Stimulated activated naive CD8-positive, alpha-beta T cell treated with anti-CD3 and anti-CD28 coated beads, Interleukin-15, Interleukin-2, amounts not matched to agents 100 U/mL and 50 U/mL, for 24 hours (primary cell): ENCODE data around the gene GRIK3.

ENCODE experiments used
- ATAC-seq: fragments of 150-1000 bp; cut with Tn5 transposase; one replicate; pipeline ENCODE4 v1.10.0; 2021
- DNase-seq: peaks from one replicate; pipeline ENCODE4 v3.0.0; 2021

GRIK3 gene

DNA sequence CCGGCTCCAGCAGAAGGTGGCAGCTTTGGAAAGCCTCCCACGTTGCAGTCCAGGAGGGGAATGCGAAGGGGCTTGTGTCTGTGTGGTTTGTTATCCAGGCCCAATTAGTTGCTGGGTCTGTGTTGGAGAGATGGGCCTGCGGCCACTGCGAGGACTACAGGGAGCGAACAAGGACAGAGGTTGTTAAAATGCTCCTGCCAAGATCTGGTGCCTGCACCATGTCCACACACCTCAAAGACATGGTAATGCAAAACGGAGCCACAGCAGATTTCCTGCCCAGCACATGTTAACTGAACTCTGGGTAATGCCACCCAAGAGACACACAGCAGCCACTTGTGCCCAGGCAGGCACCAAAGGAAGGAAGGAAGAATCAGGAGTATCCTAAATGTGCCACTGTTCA is 18.6 kb downstream of the GRIK3 start:
- DNase-seq: no peak

DNA sequence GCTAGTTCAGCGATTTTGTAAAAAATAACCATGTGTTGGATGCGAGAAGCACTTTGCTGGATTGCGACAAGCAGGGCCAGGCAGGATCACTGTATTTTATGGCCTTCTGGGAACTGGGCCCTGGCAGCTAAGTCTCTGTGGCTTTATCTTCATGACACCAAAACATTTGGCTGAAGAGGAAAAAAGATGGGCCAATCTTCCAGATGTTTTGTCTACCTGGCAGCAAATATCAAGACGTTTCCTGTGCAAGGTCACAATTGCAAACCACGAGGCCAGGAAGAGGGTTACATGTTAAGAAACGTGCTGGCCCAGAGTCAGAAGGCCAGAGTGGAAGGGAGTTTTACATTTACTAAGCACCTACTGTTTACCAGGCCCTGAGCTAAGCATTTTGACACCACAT is 22.1 kb downstream of the GRIK3 start:
- DNase-seq: no peak
- ATAC-seq: no peak

More for the DNA sequence above, 18.6 kb downstream of the GRIK3 start:
- no peak for ATAC-seq

DNA sequence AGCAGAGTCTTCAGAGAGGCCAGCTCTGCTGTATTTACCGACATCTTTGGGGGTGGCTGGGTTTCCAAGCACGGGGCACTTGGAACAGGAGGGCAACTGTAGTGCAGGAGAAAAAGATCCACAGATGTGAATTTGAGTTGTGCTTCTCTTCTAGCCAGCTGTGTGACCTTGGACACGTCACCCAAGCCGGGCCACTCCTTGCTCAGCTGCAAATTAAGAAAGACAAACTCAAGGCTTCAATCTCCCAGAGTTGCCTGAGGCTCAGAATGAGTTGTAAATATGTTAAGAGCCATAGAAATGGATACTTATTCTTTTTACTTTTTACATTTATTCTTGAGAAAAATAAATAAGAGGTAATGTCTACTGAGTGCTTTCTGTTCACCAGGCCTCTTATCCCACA is 24.3 kb downstream of the GRIK3 start:
- ATAC-seq (no peak), DNase-seq (no peak)

DNA sequence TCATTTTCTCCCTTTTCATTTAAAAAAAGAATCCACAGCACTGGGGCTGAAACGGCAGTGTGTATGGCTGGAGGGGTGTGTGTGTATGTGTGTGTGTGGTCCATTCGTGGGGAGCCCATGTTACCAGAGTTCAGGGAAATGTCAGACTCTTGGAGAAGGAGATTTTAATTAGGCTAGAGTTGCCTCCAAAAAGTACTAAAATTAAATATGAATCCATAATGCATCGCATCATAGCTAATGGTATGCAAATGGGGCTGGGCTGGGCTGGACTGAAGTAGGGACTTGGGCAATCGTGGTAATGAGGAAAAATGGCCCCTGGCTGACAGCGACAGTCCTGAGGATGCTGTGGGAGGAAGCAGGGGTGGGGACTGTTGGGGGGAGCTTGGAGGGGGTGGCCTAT is 24.8 kb downstream of the GRIK3 start:
- DNase-seq (no peak), ATAC-seq (no peak)

DNA sequence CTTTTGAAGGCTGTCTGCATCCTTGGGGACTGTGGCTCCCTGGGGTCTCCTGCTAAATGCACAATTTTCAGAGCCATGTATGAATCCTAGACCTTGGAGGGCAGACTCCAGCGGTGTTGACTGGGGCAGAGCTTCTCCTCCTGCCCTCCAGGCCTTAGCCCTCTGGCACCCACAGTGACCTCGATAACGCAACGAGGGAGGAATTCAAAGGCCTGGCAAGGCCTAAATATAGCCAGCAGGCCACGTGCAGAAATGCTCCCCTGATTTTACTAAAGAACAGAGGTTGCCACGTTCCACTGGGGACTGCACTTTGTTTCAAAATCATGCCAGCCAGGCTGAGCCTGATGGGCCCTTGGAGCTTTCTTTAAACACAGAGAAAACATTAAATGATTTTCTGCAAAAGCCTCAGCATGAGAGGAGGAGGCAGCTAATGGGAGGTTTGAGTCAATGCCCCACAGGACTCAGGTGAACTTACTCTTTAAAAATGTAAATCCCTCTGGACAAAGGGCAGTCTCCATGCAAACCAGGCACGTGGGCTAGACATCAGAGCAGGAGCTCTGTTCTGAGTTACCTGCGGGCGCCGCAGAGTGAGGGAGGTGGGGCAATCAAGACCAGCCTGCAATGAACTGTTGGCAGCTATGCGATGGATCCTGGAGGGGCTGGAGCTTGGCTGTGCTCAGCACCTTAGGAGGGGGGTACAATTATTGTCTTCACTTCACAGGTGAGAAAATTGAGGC is 28.0 kb downstream of the GRIK3 start:
- ATAC-seq (no peak), DNase-seq (no peak)

DNA sequence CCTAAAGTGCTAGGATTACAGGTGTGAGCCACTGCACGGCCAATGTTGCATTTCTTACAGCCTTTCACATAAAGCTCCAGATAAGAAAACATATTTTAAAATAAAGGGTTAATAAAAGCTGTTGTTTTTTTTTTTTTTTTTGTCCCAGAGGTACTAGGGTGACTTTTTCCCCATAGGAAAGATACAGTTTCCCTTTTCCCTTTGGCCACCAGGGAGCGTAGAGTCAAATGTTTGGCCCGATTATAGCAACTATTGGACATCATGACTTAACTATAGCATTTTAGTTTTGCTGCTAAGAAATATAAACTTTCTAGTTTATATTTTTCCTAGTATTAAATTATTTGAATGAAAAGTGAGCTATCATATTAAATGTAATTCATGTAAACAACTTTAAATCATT is 31.4 kb downstream of the GRIK3 start:
- no peak for DNase-seq
- ATAC-seq: no peak

DNA sequence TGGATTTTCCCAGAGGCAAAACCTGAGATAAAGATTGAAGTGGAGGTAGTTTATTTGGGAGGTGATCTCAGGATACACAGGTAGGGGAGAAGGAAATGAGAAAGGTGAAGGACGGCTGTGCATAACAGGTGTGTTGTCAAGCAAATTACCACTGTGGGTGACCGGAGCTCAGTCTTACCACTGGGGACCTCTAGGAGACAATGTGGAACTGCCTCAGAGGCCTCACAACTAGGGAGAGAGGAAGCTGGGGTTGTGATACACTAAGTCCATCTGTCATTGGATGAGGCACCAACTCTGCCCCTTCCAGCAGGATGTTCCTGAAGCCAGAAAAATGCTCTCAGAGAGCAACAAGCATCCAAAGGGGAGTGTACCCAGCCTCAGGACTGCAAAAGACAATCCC is 32.6 kb downstream of the GRIK3 start:
- ATAC-seq (no peak), DNase-seq (no peak)

DNA sequence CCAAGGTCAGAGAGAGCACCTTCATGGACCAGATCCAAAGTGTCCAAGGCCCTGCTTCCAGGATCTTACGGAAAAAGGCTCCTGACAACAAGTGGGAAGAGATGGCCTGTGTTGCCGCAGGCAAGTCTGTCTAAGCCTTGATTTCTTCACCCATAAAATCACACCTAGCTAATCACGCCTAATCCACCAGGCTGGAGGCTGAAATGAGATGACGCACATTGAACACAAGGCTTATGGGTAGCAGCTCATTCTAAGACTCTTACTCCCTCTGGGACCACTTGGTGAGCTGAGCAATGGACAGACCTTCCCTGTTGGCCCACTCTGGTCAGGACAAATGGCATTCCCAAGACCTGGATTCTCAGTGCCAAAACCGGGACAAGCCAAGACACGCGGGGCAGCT is 38.2 kb downstream of the GRIK3 start:
- DNase-seq (no peak), ATAC-seq (no peak)

DNA sequence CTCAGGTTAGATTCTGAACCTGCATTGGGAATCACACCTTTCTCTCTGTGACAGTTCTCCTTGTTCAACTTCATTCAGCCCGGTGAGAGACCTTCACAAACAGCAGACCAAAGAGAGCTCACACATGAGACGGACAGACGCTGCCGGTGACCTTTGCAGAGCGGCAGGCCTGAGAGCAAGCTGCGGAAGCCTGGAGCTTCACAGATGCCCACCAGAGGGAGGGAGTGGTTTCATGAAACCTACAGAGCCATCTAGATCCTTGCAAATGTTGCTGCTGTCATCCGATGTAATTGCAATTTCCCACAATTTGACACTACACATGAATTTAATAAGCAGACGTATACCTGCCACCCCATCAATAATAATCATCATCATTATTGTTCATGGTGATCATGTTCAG is 39.4 kb downstream of the GRIK3 start:
- no peak for DNase-seq
- no peak for ATAC-seq

DNA sequence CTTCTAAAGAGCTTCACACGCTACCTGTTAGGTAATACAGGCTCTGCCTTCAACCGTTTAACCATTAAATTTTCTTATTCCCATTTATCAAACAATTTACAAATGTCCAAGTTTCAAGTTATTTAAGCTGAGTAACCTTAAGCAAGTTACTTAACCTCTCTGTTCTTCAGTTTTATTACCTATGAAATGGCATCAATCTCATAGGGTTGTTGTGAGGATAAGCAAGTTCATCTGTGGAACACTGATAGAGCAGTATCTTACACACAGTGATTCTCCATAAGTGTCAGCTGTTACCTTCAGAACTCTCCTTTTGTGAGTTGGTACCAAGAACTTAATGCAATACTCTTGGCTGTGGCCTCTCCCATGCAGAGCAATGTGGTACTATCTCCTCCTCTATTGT is 40.0 kb downstream of the GRIK3 start:
- DNase-seq: no peak
- no peak for ATAC-seq

DNA sequence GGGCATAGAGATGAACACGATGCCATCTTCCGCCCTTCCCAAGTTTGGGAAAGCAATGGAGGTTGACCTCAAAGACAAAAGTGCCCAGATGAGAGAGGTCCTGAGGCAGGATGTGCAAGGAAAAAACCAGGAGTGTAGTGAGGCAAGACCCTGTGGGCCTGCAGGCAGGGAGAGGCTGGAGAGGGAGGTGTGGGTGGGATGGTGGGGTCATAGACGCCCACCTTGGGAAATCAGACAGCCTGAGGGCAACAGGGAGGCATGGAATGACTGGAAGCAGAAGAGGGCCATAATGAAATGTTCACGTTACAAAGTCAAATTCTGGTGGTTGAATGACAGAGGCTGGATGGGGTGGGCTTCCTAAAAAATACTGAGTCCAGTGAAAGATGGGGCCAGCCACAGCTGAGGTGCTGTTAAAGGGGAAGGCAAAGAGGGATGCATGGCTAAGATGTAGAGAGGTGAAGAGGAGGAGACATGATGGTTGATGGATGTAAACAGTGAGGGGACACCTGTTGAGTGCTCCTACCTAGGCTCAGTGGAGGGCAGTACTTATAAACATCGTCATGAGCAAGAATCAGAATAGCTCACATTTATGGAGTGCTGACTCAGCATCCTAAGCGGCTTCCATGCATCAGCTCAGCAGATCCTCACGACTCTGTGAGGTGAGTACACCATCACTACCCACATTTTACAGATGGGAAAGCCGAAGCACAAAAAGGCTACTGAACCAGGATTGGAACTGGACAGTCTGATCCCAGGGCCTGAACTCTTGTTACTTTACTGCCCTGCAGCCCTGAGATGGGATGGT is 42.0 kb downstream of the GRIK3 start:
- no peak for DNase-seq

DNA sequence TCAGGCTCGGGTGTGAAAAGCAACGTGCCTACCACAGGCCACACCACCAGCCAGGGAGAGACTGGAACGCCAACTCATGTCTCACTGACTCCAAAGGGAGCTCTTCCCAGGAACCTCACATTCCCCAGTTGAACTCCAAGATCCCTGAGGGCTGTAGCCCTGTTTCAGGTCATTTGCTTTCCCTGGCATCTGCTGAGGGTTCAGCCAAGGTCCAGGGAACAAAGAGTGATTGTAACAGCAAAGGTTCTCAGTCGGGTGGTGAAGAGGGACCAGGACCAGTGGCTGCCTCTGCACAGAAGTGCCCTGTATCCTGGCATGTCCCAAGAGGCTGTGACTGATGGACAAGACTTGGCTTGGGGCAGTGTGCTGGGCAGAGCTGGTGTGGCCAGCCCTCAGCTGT is 42.8 kb downstream of the GRIK3 start:
- DNase-seq: no peak
- ATAC-seq: no peak

More for the DNA sequence above, 42.0 kb downstream of the GRIK3 start:
- ATAC-seq: no peak

DNA sequence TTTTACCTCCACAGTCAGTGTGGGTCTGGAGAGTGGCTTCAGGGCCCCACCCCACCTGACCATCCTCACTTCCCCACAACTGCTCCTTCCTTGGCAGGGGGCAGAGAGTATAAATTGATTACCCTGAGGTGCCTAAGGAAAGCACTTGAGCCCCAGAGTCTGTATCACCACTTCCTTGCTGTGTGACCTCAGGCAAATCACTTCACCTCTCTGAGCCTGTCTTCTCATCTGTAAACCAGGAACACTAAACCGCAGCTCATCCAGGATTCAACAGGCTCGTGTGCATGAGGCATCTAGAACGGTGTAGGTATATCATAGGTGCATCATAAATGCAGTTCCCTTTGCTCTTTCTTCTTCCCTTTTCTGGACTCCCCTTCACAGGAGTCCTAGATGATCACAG is 43.4 kb downstream of the GRIK3 start:
- DNase-seq (no peak), ATAC-seq (no peak)

DNA sequence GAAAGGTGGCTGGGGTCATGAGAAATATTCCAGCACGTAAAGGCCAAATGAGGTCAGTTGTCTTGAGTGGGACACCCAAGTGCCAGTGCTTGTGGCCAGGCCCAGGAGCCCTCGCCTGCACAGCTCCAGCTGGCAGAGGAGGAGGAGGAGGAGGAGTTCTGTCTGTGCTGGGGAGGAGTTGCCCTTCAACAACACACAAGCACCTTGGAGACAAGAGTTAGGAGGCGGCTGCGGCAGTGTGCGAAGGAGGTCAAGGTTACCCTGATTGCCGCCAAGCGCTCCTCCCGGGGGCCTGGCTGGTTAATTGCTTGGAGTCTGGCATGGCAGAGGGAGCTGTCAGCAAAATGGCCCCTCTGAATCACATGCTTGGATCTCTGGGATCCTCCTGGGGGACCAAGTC is 45.1 kb downstream of the GRIK3 start:
- DNase-seq: no peak
- no peak for ATAC-seq

DNA sequence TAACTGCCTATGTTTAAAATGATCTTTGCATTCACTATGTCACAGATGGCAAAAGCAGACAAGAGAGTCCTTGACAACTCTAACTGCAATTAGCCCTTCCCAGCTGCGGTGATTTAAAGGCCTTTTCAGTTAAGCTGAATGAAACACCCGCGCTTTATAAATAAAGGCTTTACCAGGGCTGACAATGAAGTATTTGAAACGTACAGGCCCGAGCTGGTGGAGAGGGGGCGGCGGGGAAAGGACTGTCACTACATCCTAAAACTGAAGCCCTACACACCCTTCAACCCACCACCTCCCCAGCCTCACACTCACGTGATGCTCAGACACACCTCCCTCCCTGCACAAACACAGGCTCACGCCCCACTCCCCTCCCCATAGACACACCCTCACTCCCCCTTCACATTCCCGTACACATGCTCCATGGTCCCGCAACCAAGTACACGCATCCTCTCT is 45.5 kb downstream of the GRIK3 start:
- ATAC-seq: no peak
- DNase-seq: no peak

DNA sequence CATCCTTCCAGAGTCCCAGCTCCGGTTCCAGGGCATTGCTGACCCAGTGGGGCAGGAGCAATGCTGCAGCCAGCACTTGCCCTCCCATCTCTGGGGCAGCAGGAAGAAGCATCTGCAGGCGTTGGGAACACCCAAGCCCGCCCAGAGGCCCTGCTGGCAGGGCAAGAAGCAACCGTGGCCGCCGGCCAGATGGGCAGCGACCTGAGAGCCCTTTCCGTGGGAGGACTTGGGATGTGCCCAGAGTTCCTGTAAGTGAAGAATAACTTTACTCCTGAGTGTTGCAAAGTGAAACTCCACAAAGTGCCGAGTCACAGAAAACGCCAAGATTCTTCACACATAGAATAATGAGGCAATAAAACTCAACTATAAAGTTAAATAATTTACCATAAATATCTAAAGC is 46.0 kb downstream of the GRIK3 start:
- ATAC-seq: no peak
- no peak for DNase-seq

DNA sequence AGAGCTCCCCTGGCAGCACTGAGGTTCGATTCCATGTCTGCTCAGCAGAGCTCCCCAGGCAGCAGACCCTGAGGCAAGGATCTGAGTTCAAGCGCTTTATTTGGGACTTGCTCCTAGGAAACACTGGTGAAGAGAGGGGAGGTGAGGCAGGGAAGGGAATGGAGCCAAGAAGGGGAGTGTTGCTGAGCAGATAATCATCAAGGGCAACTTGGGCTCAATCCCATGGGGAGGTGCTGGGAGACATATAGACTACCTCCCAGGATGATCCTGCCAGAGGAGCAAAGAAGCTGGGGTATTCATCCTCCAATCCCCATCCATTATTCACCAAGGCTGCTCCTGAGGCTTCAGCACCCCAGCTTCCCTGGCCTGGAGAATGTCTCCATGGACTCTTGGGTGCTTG is 47.0 kb downstream of the GRIK3 start:
- no peak for ATAC-seq
- DNase-seq: no peak

DNA sequence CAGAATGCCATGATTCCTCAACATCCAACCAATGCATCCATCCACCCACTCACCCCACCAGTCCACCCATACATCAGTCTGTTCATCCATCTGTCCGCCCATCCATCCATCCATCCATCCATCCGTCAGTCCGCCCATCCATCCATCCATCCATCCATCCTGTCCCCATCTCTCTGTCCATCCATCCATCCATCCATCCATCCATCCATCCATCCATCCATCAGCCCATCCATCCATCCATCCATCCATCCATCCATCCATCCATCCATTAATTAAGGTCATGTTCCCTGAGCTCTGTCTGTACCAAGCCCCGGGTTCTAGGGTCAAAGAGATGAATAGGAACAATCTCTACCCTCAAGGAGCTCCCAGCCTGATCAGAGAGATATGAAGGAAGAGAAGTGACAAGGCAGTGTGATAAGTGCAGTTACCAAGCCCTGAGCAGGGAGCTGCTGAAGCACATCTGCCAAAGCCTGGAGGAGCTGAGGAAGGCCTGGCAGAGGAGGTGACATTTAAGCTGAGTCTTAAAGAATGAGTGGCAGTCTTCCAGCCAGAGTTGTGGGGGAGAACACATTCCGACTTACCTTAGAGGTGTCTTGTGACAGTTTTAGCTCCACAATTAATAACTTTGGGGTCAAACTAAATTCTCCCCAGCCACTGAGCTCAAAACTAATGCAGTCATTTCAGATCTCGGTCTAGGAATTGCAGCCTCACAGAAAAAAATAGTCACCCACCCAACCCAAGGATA is 47.9 kb downstream of the GRIK3 start:
- ATAC-seq (no peak), DNase-seq (no peak)

DNA sequence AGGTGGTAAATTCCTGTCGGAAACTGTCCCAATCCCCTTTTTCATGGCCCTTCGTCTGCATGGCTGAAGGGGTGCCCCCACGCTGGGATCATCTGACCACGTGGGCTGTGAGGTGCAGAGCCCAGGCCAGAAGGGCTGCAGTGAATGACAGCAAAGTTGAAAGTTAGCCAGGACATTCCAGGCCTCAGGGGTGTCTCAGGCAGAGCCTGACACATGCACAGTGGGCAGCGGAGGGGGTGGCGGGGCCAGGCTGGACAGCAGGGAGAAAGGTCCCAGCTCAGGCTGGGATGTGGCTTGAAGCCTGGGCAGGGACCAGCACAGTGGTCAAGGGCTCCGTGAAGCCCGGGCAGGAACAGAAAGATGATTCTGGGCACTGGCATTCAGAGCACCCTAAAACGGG is 49.6 kb downstream of the GRIK3 start:
- ATAC-seq: no peak

DNA sequence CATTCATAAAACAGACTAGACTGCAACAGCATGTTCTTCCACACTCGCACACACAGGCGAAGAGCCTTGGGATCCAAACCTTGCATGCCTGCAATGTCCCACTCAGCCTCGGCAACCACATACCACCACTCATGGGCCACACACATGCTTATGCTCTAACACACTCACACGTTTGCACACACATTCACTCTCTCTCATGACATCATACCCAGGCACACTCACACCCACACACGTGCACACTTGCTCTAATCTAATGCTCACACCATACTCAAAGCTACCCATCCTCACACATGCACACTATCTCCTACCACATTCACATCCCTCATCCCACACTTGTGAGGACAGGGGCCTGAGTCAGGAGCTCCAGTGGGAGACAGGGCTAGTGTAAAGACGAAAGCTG is 50.3 kb downstream of the GRIK3 start:
- DNase-seq (no peak), ATAC-seq (no peak)

More for the DNA sequence above, 49.6 kb downstream of the GRIK3 start:
- DNase-seq: no peak

DNA sequence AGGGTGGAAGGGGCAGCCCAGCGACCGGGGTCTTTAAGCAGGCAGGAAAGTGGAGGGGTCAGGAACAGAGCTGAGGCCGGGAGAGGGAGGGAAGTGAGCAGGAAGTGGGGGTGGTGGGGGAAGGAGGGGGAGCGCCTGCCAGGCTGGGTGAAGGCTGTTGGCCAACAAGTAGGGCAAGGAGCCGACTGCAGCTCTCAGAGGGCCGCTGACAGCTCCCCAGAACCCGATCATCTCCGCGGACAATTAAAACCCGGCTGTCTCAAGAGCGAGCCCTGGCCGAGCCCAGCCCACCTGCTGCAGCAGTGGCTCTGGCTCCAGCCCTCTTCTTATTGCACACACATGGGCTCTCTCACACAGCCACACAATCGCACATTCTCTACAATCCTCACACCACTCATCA is 51.6 kb downstream of the GRIK3 start:
- ATAC-seq: no peak

DNA sequence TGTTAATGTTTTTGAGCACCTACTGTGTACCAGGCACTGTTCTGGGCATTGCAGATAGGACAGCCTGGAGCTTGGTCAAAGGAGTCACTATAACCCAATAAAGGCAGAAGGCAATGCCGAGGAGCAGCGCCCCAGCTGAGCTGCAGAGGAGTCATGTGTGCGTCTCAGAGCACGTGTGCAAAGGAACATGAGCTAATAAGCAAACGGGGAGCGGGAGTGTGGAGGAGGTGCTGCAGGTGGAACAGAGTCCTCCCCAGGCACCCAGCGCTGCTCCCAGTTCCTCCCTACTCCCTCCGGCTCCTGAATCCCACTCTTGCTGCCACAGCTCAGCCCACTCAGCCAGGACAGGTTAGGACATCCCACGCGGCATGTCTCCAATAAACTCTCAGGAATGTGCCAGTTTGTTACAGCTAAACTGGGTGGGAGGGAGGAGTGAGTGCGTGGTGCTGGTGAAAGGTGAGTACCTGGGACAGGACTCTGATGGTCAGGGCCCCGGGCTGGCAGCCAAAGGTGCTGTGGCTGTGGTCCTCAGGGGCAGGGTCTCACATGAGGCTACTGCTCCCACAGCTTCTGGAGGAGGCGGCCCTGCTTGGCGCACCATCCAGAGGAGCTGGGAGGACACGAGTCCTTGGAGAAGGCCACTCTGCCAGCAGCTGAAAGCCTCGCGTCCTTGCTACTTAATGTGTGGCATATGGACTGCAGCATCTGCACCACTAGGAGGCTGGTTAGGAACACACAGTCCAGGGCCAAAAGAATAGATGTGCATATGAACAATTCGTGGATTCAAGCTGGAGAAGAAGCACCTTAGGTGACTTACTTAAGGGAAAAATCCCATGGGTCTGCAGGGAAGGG is 52.3 kb downstream of the GRIK3 start:
- ATAC-seq (no peak), DNase-seq (no peak)

More for the DNA sequence above, 51.6 kb downstream of the GRIK3 start:
- DNase-seq: no peak
